ENCODE results near the gene BMP4. TPM values are rescaled to one million over a fixed set of nuclear protein-coding genes. Genes with fewer than 3 reads are reported as not detected.

BMP4 gene
- total RNA-seq, 1 experiment from 2014 or later, result 12.2 TPM

DNA sequence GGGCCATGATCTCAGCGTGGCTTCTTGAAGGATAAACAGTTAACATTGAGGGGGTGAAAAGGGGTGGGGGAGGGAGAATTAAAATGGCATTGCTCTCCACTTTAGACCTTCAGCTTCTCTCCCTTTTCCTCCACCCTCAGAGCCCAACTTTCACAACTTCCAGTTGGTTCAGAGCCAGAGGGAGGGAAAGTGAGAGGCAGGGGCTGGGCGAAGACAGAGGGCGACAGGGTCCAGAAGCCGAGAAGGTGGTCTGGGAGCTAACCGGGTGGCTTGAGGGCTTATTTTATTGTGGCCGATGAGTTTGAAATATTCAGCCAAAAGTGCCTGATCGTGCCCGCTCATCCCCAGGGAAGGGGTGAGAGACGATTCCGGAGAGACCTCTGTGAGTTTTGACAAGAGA, 4.1 kb downstream of the BMP4 start:
- Histone ChIP-seq H2AFZ (ENCODE audit: low read length) (no peak overlapping the region), H3K79me2 (ENCODE audit: insufficient read depth, low read length) (no peaks in the 10 kb centered on the region), H3K56ac (ENCODE audit: insufficient read length, low read depth, low read length) (no peak overlapping the region), H3K18ac (ENCODE audit: insufficient read length, low read depth, low read length) (no peak overlapping the region), H2BK20ac (ENCODE audit: low read depth, low read length, poor library complexity, severe bottlenecking) (no peak overlapping the region), H2AK5ac (ENCODE audit: insufficient read length, low read length) (no peak overlapping the region), H3K9me3 (ENCODE audit: control insufficient read depth, low read depth, low read length) (no peaks in the 10 kb centered on the region), H2BK5ac (ENCODE audit: insufficient read length, low read length) (no peak overlapping the region), H4K5ac (ENCODE audit: insufficient read length, low read depth, low read length) (no peak overlapping the region), H3K9ac (ENCODE audit: extremely low read depth, insufficient read length, low read length) (peak overlapping the region; percentile 4), H3K4me2 (ENCODE audit: insufficient read depth, insufficient read length, low read length) (peak overlapping the region; percentile 81), H3K79me1 (ENCODE audit: insufficient read depth, low read depth, low read length, poor library complexity, severe bottlenecking) (no peaks in the 10 kb centered on the region), H2BK15ac (ENCODE audit: low read depth, low read length) (no peak overlapping the region), H4K8ac (replicated peaks; ENCODE audit: insufficient read length, low read depth, low read length) (no peak overlapping the region), H3K14ac (ENCODE audit: insufficient read depth, low read length) (no peak overlapping the region), H3K4ac (ENCODE audit: low read depth, low read length) (no peak overlapping the region), H4K20me1 (ENCODE audit: control insufficient read depth, insufficient read depth, insufficient read length) (no peaks in the 10 kb centered on the region), H2BK12ac (ENCODE audit: insufficient read length, low read depth, low read length) (no peak overlapping the region), H3K23ac (ENCODE audit: insufficient read length, low read depth, low read length) (no peak overlapping the region), H3K27ac (ENCODE audit: insufficient read length, low read depth, low read length) (no peak overlapping the region), H4K91ac (ENCODE audit: insufficient read length, low read depth, low read length) (no peak overlapping the region), H3K27me3 (ENCODE audit: insufficient read depth, low read length) (peaks cover 49% of the 10 kb centered on the region; the same call in 1 of the 2 replicates), H2BK120ac (ENCODE audit: low read depth, low read length, poor library complexity, severe bottlenecking) (no peak overlapping the region), H3T11ph (ENCODE audit: low read length) (no peak overlapping the region), H3K4me1 (ENCODE audit: insufficient read depth, low read length) (peaks cover 9% of the 10 kb centered on the region; the same call in 1 of the 2 replicates), H3K23me2 (ENCODE audit: insufficient read length, low read depth, low read length, poor library complexity, severe bottlenecking) (peaks cover 48% of the 10 kb centered on the region)
- Mint-ChIP-seq H3K36me3 (ENCODE audit: insufficient read depth in 1 of 3, low read depth in 3 of 3) (peaks cover 8 to 35% (median 25%) of the 10 kb centered on the region in 3 experiments), H3K27ac (peak overlapping the region in 1 of 3 experiments; percentile 35; a peak in 1 of 7 replicates), H3K4me3 (peak overlapping the region; percentile 85 to 95), H3K4me1 (peaks cover 48 to 63% of the 10 kb centered on the region in 2 experiments), H3K27me3 (ENCODE audit: low read depth) (peaks cover 91% of the 10 kb centered on the region), H3K9me3 (no peaks in the 10 kb centered on the region; a peak in 1 of 5 replicates)
- no CpG with 5 or more reads among the region's 10 CpGs for WGBS (ENCODE audit: extremely low coverage, insufficient read length, low lambda C conversion rate)
- TF ChIP-seq, protein P1, sequence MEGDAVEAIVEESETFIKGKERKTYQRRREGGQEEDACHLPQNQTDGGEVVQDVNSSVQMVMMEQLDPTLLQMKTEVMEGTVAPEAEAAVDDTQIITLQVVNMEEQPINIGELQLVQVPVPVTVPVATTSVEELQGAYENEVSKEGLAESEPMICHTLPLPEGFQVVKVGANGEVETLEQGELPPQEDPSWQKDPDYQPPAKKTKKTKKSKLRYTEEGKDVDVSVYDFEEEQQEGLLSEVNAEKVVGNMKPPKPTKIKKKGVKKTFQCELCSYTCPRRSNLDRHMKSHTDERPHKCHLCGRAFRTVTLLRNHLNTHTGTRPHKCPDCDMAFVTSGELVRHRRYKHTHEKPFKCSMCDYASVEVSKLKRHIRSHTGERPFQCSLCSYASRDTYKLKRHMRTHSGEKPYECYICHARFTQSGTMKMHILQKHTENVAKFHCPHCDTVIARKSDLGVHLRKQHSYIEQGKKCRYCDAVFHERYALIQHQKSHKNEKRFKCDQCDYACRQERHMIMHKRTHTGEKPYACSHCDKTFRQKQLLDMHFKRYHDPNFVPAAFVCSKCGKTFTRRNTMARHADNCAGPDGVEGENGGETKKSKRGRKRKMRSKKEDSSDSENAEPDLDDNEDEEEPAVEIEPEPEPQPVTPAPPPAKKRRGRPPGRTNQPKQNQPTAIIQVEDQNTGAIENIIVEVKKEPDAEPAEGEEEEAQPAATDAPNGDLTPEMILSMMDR (conservative IDR thresholded peaks at IDR 0.05), result no peak
- no peak for DNase-seq

All from H9 (cell line).